Renal cortex interstitium (tissue), 11 donors: ENCODE data around the gene FILIP1L. TPM values are rescaled to one million over a fixed set of nuclear protein-coding genes. Genes with fewer than 3 reads are reported as not detected.

Experiments
- DNase-seq, 11 donors: peaks; one replicate each; pipeline ENCODE4 v3.0.0-alpha.2; 2013; ENCODE audit warnings: low read depth in 9 of 11, low spot score in 4 of 11; ENCODE audit errors: extremely low read depth in 1 of 11
- polyA plus RNA-seq, 3 donors: library from polyadenylated mRNA; unstranded; fragments of 120-200 nt; gene quantifications; one replicate each; pipeline ENCODE4 v1.2.1, GENCODE V29; 2013; ENCODE audit not compliant: insufficient read length in 3 of 3

Gene FILIP1L
- polyA plus RNA-seq, 3 donors, result 19.5 to 22.1 (median 21.7) TPM

DNA sequence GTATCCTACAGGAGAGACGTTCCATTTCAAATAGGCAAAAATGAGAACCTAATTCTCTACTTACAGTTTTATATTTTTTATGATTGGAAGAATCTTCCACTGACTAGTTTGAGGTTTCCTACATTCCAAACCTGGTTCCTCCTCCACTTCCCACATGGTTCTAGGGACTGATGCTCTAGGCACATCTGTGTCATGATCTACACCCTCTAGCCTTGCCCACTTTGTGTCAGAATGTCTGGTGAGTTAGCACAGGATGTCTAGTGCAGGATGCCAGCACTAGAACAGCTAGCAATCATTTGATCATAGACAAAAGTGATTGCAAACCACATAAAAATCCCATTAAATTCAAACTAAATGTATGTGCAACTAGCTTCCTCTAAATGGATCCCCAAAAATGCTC is 26.7 kb upstream of the FILIP1L start:
- no peak for DNase-seq

DNA sequence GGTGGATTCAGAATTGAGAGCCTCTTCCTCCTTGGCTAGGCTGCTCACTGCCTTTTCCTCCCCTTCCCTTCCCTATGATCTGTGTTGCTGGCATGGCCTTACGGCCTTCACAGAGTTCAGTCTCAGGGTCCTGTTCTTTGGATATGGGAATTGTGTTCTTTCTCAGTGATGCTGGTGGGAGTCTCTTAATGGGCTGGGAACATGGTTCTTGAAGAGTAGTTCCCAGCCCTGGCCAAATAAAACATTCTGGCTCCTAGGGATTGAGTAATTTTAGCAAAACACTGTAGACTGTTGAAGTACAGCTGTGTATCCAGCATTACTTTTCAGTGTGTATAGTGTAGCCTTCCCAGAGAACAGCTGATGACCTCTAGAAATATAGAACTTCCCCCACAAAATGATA is 22.6 kb upstream of the FILIP1L start:
- DNase-seq, result no peak

DNA sequence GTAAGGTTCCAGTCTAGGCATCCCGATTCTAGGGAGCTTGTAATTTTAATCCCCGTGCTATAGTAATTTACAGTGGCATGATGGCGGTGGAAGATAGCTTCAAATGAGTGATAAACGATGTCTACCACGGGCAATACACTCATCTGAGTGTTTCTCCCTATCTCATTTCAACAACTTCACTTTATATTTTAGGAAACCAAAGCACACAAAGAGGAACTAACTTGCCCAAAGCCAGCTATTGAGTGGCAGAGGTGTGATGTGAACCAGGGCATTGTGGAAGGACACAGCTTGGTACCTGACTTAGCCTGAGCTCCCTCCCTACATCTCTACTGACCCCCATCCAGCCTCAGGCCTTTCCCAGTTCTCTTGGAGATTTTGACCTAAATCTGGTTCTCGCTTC is 16.9 kb upstream of the FILIP1L start:
- DNase-seq, result no peak

DNA sequence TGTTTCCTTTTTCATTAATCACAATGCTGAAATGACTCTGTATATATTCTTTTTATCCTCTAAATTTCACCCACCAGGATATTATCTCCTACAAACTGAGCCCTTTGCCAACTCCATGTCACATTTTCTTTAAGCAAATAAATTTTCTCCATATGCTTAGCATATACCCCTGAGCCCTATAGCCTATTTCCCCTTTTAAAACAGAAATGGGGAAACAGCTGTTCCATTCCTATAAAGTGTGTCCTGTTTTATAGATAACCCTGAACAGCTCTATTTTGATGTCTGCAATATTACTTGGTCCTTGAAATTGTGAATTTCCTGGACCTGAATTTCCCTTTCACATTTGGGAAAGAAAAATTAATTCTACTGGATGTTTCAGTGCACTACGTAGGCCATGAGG is 15.6 kb upstream of the FILIP1L start:
- DNase-seq, result no peak

DNA sequence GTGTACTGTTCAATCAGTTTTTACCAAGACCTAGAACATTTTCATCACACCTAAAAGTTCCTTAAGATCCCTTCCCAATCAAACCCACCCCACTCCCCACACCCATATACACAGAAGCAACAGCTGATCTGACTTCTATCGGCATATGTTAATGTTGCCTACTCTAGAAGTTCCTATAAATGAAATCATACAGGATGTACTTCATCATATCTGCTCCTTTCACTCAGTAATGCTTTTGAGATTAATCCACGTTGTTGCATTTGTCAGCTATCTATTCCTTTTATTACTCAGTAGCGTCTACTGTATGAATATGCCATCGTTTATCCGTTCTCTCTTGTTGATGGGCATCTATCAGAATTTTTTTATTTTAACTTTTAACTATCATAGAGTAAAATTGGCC is 14.3 kb upstream of the FILIP1L start:
- DNase-seq, result no peak

DNA sequence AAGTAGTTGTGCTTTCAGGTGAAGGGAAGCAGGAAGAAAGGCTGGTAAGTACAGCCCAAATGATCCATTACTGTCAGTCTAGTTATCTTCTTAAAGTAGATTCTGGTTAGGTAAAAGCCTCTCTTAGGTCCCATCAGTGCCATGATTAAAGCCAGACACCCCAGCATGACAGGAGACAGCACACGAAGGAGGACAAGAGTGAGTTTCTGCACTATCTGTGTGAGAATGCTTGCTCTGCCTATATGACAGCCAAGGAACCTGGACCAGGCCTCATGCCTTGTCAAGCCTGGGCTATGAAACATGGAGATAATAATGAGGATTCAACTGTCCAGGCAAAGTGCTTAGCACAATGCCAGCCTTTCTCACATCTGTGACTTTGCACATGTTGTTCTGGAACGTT is 13.5 kb upstream of the FILIP1L start:
- DNase-seq, result no peak

DNA sequence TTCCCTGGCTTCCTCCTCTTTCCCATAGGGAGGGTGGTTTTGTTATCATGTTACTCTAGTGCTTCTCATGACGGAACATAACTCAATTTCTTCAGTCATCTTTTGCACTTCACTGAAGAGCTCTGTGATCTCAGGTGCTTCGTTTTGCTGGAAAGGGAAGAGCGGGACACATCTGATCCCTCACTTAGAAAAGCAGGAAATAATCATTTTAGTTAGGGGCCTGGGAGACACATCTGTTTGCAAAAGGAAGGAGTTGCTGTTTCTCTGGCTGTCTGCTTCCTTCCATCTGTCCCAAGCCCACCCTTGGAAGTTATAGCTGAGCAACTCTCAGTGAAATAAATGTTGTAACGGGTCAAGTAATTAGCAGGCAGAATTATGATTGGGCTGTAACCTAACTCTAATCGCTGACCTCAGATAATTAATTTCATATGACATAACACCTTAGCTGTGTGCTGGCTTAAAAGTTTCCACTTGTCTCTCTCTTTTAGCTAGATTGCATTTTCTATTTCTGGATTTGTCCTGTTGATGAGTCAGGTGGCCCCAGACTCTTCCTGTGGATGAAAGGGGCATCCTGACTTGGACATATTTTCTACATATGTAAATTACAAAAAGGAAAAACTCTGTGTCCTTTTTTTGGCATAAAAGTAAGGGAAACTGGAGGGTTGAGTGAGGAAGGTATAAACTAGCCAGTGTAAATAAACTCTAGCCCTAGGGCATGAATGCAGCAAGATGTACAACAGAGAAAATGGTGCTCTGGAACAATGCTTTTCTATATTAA is 11.0 kb upstream of the FILIP1L start:
- no peak for DNase-seq

DNA sequence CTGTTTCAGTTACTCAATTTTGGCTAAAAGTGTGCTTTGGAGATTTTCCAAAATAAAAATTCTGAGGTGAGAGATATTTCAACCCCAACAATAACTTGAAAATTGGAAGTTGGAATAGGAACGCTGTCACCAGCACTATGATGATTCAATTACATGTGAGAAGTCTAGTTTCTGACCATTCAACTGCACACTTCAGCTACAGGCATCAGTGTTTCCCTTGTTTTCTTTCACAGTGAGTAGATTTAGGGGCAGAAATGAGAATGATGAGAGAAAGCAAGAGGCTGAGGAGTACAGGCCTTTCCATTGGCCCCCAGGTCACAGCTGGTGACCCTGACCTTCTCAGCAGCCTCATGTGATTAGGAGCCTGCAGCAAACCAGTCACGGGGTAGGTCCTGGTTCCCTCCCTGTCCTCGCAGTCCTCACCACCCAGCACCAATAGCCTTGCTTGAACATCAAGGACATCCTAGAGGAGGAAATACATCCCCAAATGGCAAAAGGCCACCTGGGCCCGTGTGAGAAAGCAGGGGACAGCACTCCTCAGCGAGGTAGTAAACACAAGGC is 10.0 kb upstream of the FILIP1L start:
- DNase-seq, result no peak

DNA sequence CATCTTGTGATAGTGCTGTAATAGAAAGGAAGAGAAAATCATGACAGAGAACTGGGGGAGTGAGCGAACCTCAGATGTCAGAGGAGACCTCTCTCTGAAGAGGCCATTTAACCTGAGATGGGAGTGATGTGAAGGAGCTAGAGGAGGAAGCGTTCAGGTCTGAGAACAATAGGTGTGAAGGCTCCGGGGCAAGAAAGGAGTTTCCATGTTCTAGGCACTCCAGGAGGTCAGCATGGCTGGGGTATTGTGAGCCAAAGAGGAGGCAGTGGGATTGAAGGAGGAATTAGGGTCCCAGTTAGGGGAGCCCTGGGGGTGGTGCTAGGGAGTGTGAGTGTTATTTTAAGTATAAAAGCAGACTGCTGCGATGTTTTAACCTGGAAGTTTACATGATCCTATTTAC is 8.8 kb upstream of the FILIP1L start:
- DNase-seq, result no peak

DNA sequence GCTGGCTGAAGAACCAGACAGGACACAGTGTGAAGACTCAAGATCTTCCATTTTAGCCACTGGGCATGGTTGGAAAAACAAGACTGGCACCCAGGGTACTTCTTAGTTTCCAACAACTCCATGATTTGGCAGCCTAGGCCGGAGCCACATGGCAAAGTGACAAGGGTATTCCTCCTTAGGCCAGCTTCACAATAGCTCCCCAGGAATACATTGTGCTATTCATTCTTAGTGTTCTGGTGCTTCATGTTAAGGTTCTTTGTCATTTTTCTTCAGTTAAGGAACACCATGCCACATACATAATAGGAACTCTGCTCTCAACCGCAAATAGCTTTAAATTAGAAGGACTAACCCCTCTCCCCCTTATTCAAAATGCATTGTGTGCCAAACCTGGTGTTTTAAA is 8.0 kb upstream of the FILIP1L start:
- no peak for DNase-seq

DNA sequence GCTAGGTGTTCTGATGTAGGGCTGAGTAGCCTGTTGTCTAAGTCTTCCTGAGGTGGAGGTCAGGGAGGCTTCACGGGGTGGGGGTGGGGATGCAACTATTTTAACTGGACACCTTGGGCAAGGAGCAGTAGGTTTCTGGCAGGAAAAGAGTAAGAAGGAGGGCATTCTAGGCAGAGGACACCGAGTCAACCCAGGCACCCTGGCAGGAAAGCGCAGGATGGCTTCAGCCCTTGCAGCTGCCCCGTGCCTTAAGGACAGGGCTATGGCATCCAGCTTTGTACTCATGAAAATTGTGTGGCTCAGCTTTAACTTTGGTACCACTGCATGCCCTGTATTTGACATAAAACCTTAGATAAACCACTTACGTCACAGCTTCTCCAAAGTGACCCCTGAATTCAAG is 6.4 kb upstream of the FILIP1L start:
- no peak for DNase-seq

DNA sequence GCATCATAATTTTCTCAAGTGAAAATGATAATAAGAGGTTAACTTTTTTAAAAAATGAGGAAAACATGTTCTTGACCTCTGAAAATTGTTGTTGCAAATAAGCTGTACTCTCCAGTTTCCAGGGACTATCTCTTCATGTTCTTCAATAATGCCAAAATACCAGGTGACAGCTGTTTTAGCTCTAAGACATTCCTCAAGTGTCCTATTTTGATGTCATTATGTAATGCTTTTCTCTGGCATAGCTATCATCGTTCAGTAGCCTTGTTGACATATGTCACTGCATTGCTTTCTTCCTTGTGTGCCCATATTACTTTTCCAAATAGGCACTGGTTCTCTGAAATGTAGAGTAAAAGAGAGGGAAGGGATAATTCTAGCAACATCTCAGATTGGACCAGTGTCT is 5.7 kb upstream of the FILIP1L start:
- DNase-seq, result no peak

DNA sequence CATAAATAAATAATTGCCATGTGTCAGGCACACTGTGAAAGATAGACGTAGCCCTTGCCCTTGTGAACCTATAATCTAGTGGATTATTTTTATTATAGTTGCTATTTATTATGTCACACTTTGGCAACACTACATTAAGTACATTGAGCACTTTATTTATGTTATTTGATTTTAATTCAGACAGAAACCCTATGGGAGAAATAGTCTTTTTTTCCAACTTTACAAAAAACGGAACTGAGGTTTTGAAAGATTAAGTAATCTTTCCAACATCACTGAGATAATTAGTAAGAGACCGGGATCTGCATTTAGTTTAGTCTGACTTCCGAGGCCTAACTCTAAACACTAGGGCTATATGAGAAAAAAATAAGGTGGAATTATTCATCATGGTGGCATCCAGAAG is 2.8 kb upstream of the FILIP1L start:
- DNase-seq, result no peak

DNA sequence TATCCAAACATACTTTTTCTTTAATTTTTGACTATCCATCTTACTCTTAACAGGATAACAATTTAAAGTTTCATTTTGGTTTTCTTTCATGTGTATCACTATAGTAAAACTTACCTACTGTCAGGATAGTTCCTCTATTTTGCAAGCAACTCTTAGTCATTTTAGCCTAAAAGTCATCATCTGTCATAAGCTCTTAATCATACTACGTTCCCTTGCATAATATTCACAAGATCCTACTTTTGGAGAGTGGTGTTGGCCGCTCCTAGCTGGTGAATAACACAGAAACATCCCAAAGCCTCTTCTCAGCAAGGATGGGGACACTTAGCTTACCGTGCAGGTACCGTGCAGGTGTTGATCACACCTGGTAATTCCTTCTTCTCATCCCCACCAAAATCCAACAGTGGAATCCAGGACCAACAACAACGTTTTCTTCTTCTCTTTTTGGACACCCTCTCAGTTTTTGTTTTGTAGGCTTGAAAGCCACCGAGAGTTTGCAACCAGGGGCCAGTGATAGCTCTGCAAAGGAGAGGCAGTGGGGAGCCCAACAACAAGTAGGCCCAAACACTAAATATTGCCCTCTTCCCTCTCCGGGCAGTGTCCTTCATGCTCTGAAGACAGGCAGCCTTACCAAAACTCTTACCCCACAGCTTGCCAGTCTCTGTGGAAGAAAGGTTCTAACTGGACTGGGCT is 433 bp downstream of the FILIP1L start:
- no peak for DNase-seq

DNA sequence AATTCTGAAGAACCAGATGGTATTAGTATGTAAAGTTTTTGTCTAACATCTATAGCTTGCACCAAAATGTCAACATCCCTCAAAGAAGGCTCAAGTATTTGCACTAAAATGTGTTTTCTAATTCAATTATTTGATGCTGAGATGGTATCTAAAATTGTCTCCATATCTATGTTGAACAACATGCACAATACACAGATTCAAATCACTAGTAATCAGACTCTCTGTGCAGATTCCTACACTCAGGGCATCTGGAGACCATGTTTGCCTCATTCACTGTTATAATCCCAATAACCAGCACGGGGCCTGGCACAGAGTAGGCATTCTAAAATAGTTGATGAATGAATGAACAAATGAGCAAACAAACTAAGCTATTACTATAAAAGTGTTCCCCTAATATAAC is 2.6 kb downstream of the FILIP1L start:
- DNase-seq, result no peak

DNA sequence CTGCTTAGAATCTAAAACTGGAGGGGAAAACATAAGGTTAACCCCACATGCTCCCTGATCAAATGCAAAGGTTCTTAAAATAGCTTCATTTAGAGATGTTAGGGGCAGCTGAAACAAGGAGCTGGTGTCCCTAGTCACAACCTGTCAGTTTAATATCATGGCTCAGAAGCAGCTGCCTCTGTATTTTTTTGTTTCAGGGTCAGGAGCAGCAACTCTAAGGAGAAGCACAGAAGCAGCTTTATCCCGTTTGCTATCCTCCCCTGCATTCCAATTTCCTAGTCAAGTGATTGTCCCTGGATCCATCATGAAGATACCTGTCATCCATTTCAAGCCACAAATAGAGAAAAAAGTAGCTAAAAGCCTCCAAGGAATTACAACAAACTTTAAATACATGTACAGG is 4.1 kb downstream of the FILIP1L start:
- no peak for DNase-seq

DNA sequence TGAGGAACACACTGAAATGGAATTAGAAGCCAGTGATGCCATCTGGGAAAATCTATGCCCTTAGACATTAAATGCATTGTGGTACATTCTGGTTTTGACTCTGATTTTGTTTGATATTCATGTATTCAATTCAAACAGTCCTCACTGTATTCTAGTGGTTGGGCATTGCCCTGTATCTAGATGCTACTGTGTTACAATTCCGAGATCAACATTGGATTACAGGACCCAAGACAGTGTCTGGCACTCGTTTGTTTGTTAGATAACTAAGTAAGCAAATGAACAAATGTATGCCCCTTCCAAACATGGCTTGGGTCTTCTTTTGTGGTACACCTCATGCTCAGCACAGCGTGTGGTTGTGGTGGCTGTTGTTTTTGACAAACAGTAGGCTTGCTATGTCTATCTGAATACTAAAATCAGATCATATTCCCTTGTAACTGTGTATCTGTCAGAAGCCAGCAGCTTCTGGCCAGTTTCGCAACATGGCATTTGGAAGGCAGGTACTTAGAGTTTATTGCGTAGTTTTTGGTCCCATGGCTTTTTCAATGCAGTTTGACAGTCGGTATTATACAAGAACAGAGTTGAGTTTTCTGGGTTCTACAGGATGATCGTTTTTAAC is 5.7 kb downstream of the FILIP1L start:
- no peak for DNase-seq

DNA sequence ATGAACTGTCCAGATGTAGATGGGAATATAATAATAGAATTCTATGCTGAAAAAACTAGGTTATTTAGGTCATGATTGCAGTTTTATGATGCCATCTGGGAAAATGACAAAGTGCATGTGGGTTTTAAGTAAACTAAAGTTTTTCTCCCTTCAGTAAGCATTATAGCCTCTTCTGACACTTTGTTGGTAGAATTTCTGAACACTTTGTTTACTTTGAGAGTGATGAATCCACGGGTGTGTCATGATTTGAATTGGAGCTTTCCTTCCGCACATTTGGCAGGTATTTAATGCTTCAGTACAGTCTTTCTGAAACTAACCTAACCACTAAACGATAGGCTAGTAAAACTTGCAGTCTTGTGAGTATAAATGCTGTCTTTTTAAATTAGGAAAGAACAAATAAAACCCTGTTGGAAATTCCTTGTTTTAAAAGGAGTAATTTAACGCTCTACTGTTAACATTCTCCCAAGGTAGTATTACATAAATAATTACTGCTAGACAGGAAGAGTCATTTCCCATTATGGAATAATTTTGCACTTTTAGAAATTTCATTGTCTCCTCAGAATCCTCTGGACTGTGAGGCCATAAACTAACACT is 7.0 kb downstream of the FILIP1L start:
- no peak for DNase-seq

DNA sequence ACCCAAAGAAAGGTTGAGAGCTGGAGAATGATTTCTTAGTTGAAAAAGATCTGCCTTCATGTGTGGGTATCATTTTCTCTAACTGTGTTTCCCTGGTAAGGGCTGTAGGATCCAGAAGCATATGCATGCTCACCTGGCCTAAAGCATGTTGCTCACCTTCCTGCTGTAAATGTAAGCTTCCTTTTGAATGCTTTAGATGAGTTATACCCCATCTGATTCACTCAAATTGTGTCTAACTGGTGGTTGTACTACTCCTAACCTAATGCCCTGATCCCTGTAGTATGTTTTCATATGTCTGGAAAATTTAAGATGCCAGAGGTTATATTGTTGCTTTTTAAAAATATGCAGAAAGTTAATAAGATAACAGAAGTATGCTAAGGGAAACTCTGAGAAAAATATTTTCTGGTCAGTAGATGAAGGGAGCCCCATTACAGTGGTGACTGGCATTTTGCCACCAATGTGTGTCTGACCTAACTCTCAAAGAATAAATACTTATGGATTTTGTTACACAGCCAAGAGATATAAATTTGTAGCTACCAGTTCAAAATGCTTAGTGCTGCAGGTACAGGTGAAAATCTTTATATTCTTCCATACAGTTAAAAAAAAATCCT is 7.7 kb downstream of the FILIP1L start:
- DNase-seq, result no peak
